Measurements from ENCODE around the gene PTPRN2. TPM values are rescaled to one million over a fixed set of nuclear protein-coding genes. Genes with fewer than 3 reads are reported as not detected.

Gene PTPRN2
- total and polyA plus RNA-seq, 9 of the 15 experiments (the other 6 are each of a cell fraction or from before 2014, with no cell fraction given) = not detected

- TF ChIP-seq STAG1 (CRISPR knock-in tag; IDR thresholded peaks at IDR 0.05; ENCODE audit: borderline replicate concordance) = no peak
- no peak for TF ChIP-seq BCL6 (CRISPR knock-in tag; IDR thresholded peaks at IDR 0.05)
- TF ChIP-seq NCOA4 (IDR thresholded peaks at IDR 0.05; ENCODE audit: partially characterized antibody) = no peak
- no peak for TF ChIP-seq POLR2B (IDR thresholded peaks at IDR 0.05; ENCODE audit: low read depth, partially characterized antibody)
- TF ChIP-seq KLF13 (tag; IDR thresholded peaks at IDR 0.05; ENCODE audit: borderline replicate concordance, low read depth) = no peak
- TF ChIP-seq BMI1 (IDR thresholded peaks at IDR 0.05; ENCODE audit: low read length) = no peak
- no peak for TF ChIP-seq HNRNPK (IDR thresholded peaks at IDR 0.05; ENCODE audit: low read depth, low read length, poor library complexity, severe bottlenecking)
- no peak for TF ChIP-seq CBX3 (IDR thresholded peaks at IDR 0.05; ENCODE audit: borderline replicate concordance in 1 of 2, low read length in 2 of 2)
- TF ChIP-seq, protein P1, sequence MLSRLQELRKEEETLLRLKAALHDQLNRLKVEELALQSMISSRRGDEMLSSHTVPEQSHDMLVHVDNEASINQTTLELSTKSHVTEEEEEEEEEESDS (CRISPR knock-in tag; IDR thresholded peaks at IDR 0.05) = no peak
- TF ChIP-seq, protein P2, sequence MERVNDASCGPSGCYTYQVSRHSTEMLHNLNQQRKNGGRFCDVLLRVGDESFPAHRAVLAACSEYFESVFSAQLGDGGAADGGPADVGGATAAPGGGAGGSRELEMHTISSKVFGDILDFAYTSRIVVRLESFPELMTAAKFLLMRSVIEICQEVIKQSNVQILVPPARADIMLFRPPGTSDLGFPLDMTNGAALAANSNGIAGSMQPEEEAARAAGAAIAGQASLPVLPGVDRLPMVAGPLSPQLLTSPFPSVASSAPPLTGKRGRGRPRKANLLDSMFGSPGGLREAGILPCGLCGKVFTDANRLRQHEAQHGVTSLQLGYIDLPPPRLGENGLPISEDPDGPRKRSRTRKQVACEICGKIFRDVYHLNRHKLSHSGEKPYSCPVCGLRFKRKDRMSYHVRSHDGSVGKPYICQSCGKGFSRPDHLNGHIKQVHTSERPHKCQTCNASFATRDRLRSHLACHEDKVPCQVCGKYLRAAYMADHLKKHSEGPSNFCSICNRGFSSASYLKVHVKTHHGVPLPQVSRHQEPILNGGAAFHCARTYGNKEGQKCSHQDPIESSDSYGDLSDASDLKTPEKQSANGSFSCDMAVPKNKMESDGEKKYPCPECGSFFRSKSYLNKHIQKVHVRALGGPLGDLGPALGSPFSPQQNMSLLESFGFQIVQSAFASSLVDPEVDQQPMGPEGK (CRISPR knock-in tag; IDR thresholded peaks at IDR 0.05; ENCODE audit: borderline replicate concordance) = no peak
- TF ChIP-seq TEAD2 (tag; IDR thresholded peaks at IDR 0.05) = no peak
- TF ChIP-seq, protein P3, sequence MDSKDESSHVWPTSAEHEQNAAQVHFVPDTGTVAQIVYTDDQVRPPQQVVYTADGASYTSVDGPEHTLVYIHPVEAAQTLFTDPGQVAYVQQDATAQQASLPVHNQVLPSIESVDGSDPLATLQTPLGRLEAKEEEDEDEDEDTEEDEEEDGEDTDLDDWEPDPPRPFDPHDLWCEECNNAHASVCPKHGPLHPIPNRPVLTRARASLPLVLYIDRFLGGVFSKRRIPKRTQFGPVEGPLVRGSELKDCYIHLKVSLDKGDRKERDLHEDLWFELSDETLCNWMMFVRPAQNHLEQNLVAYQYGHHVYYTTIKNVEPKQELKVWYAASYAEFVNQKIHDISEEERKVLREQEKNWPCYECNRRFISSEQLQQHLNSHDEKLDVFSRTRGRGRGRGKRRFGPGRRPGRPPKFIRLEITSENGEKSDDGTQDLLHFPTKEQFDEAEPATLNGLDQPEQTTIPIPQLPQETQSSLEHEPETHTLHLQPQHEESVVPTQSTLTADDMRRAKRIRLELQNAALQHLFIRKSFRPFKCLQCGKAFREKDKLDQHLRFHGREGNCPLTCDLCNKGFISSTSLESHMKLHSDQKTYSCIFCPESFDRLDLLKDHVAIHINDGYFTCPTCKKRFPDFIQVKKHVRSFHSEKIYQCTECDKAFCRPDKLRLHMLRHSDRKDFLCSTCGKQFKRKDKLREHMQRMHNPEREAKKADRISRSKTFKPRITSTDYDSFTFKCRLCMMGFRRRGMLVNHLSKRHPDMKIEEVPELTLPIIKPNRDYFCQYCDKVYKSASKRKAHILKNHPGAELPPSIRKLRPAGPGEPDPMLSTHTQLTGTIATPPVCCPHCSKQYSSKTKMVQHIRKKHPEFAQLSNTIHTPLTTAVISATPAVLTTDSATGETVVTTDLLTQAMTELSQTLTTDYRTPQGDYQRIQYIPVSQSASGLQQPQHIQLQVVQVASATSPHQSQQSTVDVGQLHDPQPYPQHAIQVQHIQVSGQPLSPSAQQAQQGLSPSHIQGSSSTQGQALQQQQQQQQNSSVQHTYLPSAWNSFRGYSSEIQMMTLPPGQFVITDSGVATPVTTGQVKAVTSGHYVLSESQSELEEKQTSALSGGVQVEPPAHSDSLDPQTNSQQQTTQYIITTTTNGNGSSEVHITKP (IDR thresholded peaks at IDR 0.05; ENCODE audit: partially characterized antibody) = no peak
- TF ChIP-seq, protein P4, sequence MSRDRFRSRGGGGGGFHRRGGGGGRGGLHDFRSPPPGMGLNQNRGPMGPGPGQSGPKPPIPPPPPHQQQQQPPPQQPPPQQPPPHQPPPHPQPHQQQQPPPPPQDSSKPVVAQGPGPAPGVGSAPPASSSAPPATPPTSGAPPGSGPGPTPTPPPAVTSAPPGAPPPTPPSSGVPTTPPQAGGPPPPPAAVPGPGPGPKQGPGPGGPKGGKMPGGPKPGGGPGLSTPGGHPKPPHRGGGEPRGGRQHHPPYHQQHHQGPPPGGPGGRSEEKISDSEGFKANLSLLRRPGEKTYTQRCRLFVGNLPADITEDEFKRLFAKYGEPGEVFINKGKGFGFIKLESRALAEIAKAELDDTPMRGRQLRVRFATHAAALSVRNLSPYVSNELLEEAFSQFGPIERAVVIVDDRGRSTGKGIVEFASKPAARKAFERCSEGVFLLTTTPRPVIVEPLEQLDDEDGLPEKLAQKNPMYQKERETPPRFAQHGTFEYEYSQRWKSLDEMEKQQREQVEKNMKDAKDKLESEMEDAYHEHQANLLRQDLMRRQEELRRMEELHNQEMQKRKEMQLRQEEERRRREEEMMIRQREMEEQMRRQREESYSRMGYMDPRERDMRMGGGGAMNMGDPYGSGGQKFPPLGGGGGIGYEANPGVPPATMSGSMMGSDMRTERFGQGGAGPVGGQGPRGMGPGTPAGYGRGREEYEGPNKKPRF (IDR thresholded peaks at IDR 0.05; ENCODE audit: low read depth, low read length) = no peak
- Histone ChIP-seq H3K9ac (ENCODE audit: insufficient read depth in 1 of 2, low read depth in 2 of 2, low read length in 2 of 2) (no peak overlapping the region), H3K27me3 (ENCODE audit: control insufficient read depth in 2 of 2, insufficient read depth in 2 of 2, low read length in 2 of 2) (peaks cover 9 to 42% of the 10 kb centered on the region in 2 experiments; a peak in 4 of 5 replicates), H3K4me1 (replicated peaks in 1 of 2; ENCODE audit: control insufficient read depth in 2 of 2, insufficient read depth in 2 of 2, low read length in 2 of 2) (peaks cover 0 to 8% of the 10 kb centered on the region in 2 experiments; a peak in 1 of 5 replicates), H3K4me3 (no peak overlapping the region), H2AFZ (ENCODE audit: low read depth, low read length) (no peak overlapping the region), H3K9me3 (replicated peaks; ENCODE audit: control insufficient read depth, insufficient read depth, low read depth, low read length) (peaks cover 15% of the 10 kb centered on the region), H3K36me3 (ENCODE audit: control insufficient read depth, insufficient read depth, low read length) (no peaks in the 10 kb centered on the region), H3K27ac (ENCODE audit: extremely low read depth, low read depth, low read length) (no peak overlapping the region), H3K4me2 (ENCODE audit: insufficient read depth, low read length) (no peak overlapping the region), H4K20me1 (replicated peaks; ENCODE audit: control insufficient read depth, insufficient read depth, low read length) (peaks cover 13% of the 10 kb centered on the region; the same call in 1 of the 2 replicates), H3K79me2 (ENCODE audit: control insufficient read depth, insufficient read depth, low read length) (no peaks in the 10 kb centered on the region), H3K9me1 (ENCODE audit: control insufficient read depth, insufficient read depth, low read length) (no peaks in the 10 kb centered on the region)
- in situ Hi-C loops (cut with MboI) (no loop called here), intact Hi-C loops (cut with micrococcal nuclease) (no loop called here)
- WGBS (ENCODE audit: insufficient coverage, low coverage, missing lambda C conversion rate) = 0% methylated on average over 9 of the region's 9 CpGs
- no peak for ATAC-seq
- FAIRE-seq = no peak
- no peak for DNase-seq (ENCODE audit: extremely low read depth in 1 of 4, low spot score in 3 of 4)
- ChIA-PET CTCF (ENCODE audit: low intra/inter-chr PET ratio) (no interaction called here), POLR2A (no interaction called here)
- BruUV-seq (replicated peaks) = no TSS peak
Measured at GRCh38 chr7:157558516-157558874, 1029.1 kb downstream of the PTPRN2 start.
